Type B pancreatic cell (in vitro differentiated cells): ENCODE measurements around the gene MICAL2. TPM values are rescaled to one million over a fixed set of nuclear protein-coding genes. Genes with fewer than 3 reads are reported as not detected.
"Not testable (repeated sequence)": the region's sequence is repeated elsewhere in the genome, so short reads cannot be mapped to it uniquely, and the experiment has no call there.

Experiments used
- DNase-seq: peaks from one replicate; pipeline ENCODE4 v3.0.0; 2021; ENCODE audit warnings: mixed read lengths; ENCODE audit not compliant: unreplicated experiment; ENCODE audit errors: extremely low spot score
- H3K27ac Mint-ChIP-seq: 2 replicates; pipeline ENCODE4 v1.8.0; 2021; ENCODE audit warnings: mild to moderate bottlenecking, mixed read lengths
- H3K27me3 Mint-ChIP-seq: 2 replicates; pipeline ENCODE4 v1.8.0; 2021; ENCODE audit warnings: mixed read lengths
- H3K36me3 Mint-ChIP-seq: 2 replicates; pipeline ENCODE4 v1.8.0; 2021; ENCODE audit warnings: mixed read lengths
- H3K4me1 Mint-ChIP-seq: one replicate; pipeline ENCODE4 v1.8.0; 2021; ENCODE audit warnings: mixed read lengths; ENCODE audit not compliant: unreplicated experiment
- H3K4me3 Mint-ChIP-seq: 2 replicates; pipeline ENCODE4 v1.8.0; 2021; ENCODE audit warnings: mild to moderate bottlenecking, mixed read lengths
- H3K9me3 Mint-ChIP-seq: 2 replicates; pipeline ENCODE4 v1.8.0; 2021; ENCODE audit warnings: mixed read lengths
- total RNA-seq: library from RNA; stranded (reverse); gene quantifications from 2 replicates; pipeline ENCODE4 v1.2.1, GENCODE V29; 2021; ENCODE audit warnings: low replicate concordance
- TF ChIP-seq, protein P1 (sequence below): fragments of 200-600 bp; sonication (generic); conservative IDR thresholded peaks from 2 replicates; pipeline ENCODE4 v1.5.0; 2021; ENCODE audit warnings: antibody characterized with exemption, mild to moderate bottlenecking

The MICAL2 gene
- total RNA-seq, 1 donor from 2014 or later = 38.0 TPM

DNA sequence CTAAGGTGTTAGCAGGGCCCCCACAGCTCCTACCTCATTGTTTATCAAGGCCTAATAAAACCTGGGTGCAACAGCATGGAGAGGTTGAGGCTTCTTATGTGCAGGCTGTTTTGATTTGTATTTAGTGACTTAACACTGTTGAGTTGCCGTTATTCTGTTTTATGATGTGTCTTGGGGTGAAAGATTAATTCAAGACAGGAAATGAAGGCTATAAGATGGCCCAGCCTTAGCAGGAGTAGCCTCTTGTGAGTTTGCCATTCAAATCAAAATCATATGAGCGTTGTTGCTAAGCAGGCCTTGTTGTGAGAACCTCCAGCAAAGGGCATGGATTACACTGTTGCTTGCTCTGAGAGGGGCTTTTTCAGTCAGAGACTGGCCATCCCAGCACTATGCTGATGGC is 31.8 kb downstream of the MICAL2 start:
- H3K9me3 Mint-ChIP-seq = no peaks in the 10 kb centered on the region
- no peaks in the 10 kb centered on the region for H3K36me3 Mint-ChIP-seq
- no peaks in the 10 kb centered on the region for H3K27me3 Mint-ChIP-seq
- H3K4me3 Mint-ChIP-seq = no peak overlapping the region
- H3K27ac Mint-ChIP-seq = peak overlapping the region; percentile 65
- no peak for DNase-seq
- H3K4me1 Mint-ChIP-seq = peaks cover 28% of the 10 kb centered on the region
- TF ChIP-seq, protein P1, sequence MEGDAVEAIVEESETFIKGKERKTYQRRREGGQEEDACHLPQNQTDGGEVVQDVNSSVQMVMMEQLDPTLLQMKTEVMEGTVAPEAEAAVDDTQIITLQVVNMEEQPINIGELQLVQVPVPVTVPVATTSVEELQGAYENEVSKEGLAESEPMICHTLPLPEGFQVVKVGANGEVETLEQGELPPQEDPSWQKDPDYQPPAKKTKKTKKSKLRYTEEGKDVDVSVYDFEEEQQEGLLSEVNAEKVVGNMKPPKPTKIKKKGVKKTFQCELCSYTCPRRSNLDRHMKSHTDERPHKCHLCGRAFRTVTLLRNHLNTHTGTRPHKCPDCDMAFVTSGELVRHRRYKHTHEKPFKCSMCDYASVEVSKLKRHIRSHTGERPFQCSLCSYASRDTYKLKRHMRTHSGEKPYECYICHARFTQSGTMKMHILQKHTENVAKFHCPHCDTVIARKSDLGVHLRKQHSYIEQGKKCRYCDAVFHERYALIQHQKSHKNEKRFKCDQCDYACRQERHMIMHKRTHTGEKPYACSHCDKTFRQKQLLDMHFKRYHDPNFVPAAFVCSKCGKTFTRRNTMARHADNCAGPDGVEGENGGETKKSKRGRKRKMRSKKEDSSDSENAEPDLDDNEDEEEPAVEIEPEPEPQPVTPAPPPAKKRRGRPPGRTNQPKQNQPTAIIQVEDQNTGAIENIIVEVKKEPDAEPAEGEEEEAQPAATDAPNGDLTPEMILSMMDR = no peak

DNA sequence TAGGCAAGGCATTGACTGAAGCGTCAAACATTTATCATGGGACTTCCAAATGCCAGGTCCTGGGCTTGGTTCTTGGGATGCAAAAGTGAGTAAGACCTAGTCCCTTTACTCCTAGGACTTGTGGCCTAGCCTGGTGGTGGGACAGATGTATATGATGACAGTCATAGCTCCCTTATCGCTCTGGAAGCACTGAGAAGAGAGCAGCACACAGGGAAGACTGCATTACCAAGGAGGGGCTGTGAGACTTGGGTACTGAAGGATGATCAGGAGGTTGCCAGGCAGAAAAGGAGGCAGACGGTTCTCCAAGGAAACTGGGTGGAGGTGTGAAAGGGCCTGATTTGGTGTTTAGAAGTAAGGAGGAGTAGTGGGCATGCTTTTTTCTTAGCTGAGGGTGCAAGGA is 32.5 kb downstream of the MICAL2 start:
- Mint-ChIP-seq H3K27me3 (no peaks in the 10 kb centered on the region), H3K4me1 (peaks cover 26% of the 10 kb centered on the region), H3K9me3 (no peaks in the 10 kb centered on the region), H3K27ac (peak overlapping the region; percentile 75), H3K4me3 (peak overlapping the region; percentile 1), H3K36me3 (no peaks in the 10 kb centered on the region)
- DNase-seq = no peak
- TF ChIP-seq, protein P1 = no peak

DNA sequence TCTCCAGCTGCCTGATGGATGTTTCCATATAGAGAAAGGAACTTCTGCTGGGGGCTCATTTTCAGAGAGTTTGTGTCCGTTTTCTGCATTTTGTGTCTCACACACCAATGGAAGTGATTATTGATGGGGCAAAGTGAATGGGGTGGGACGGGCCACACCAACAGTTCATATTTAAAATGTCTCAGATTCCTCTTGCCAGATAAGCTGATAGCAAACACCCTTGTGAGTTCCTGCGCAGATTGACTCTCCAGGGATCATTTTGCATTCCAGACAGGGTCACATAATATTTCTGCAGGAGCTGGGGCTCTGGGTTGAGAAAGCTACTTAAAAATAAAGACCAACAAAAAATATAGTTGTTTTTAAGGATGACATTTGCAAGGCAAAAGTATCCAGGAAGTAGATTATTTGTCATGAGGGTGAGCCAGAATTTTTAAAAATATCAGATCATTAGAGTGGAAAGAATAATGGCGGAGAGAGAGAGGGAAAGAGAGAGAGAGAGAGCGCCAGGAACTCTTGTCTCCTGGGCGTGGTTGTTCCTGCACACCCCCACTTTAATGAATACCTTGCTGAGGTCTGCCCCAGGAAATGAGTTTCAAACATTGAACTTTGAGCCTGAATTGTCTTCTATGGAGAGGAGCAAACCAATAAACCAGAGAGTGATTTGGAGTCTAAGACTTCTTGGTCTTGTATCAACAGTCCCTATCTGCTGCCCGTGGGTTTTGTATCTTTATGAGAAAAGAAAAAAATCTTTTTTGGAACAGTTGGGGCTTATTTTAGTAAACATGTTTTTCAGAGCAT is 33.3 kb downstream of the MICAL2 start:
- Mint-ChIP-seq H3K9me3 (no peaks in the 10 kb centered on the region), H3K4me3 (peak overlapping the region; percentile 1), H3K27ac (peak overlapping the region; percentile 75), H3K4me1 (peaks cover 23% of the 10 kb centered on the region), H3K27me3 (no peaks in the 10 kb centered on the region), H3K36me3 (no peaks in the 10 kb centered on the region)
- TF ChIP-seq, protein P1 = no peak
- DNase-seq = no peak

DNA sequence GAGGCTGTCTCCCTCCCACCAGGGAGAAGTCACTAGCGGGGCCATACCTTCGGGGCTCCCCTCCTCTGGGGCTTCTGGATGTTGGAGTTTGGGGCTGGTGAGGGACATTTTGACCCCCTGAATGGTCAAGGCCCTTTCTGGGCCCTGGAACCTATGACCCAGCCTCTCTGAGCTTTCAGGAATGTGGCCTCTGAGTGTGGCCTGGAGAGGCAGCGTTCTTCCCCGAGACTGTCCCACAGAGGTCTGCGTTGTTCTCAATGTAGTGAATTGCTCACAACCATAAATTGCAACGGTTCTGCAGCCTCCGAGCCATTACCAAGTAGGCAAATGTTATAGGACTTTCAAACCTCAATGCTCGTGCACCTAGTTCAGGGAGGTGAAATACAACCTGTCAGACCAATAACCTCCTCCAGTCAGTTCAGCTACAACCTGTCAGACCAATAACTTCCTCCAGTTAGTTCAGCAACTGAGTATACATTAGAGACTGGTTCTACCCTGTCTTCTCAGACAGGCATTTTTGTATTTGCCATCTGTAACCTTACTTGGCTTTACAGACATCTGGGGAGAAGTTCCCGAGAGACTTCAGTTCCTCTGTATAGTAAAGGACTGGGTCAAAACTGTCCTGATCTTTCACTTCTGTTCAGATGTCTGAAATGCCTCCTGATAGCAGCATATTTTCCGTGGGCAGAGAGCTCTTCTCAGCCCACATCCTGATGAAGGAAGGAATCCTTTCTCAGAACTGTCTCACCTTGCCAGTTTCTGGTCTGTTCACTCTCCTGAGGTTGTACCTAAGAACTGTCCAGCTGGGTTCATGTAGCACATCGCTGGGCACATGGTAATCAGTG is 34.2 kb downstream of the MICAL2 start:
- Mint-ChIP-seq H3K4me3 (no peak overlapping the region), H3K27ac (peak overlapping the region; percentile 75), H3K9me3 (no peaks in the 10 kb centered on the region), H3K27me3 (no peaks in the 10 kb centered on the region), H3K36me3 (no peaks in the 10 kb centered on the region), H3K4me1 (peaks cover 30% of the 10 kb centered on the region)
- DNase-seq = no peak
- TF ChIP-seq, protein P1 = no peak

DNA sequence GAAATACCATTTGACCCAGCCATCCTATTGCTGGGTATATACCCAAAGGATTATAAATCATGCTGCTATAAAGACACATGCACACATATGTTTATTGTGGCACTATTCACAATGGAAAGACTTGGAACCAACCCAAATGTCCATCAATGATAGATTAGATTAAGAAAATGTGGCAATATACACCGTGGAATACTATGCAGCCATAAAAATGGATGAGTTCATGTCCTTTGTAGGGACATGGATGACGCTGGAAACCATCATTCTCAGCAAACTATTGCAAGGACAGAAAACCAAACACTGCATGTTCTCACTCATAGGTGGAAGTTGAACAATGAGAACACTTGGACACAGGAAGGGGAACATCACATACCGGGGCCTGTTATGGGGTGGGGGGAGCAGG is 36.3 kb downstream of the MICAL2 start:
- H3K9me3 Mint-ChIP-seq, H3K27ac Mint-ChIP-seq, H3K27me3 Mint-ChIP-seq, H3K4me3 Mint-ChIP-seq, DNase-seq, H3K36me3 Mint-ChIP-seq: not testable (repeated sequence)
- peaks cover 37% of the 10 kb centered on the region for H3K4me1 Mint-ChIP-seq

DNA sequence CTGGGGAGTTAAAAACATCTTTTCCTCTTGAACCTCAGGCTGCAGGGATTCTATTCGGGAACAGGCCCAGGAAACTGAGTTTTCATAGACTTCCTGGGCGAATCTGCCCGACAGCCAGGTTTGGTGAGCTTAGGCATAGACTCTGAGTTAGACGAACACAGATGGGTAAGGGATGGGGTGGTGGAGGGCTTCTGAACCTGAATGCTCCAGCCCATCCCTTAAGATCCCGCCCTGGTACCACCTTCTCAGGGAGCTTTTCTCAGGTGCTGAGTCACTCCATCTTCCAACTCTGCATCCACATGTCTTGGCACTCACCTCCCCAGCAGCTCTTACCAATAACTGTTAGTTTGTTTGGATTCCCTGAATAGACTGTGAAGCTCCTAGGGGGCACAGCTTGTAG is 37.4 kb downstream of the MICAL2 start:
- H3K9me3 Mint-ChIP-seq = no peaks in the 10 kb centered on the region
- H3K36me3 Mint-ChIP-seq = no peaks in the 10 kb centered on the region
- H3K27ac Mint-ChIP-seq = no peak overlapping the region
- peaks cover 32% of the 10 kb centered on the region for H3K4me1 Mint-ChIP-seq
- DNase-seq = no peak
- TF ChIP-seq, protein P1 = no peak
- no peaks in the 10 kb centered on the region for H3K27me3 Mint-ChIP-seq
- no peak overlapping the region for H3K4me3 Mint-ChIP-seq
